ENCODE results near the gene VDR. TPM values are rescaled to one million over a fixed set of nuclear protein-coding genes. Genes with fewer than 3 reads are reported as not detected.

Gene VDR
- total and polyA plus RNA-seq, 2 donors (not counting 1 experiment from before 2014, with no cell fraction given) = 16.2 to 24.4 TPM

DNA sequence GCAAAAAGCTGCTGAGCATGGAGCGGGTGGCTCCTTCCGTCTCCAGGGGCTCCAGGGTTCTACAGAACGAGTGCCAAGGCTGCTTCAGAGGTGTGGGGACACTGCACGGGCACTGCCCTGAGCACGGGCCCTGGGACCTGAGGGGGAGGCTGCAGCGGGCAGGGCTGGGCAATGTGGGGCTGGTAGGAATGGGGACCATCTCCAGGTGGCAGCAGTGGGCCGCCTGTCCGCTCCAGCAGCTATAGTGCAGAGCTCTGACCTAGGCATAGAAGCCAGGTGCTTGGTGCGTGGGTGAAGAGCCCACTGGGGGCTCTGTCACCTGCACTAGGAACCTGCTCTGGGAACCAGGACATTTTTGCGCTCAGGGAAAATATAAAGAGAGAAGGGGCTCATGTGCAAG is 107.4 kb downstream of the VDR start:
- Histone ChIP-seq H3K27ac (ENCODE audit: insufficient read depth, low read length) (no peak overlapping the region), H3K4me1 (ENCODE audit: control insufficient read depth, extremely low read depth, insufficient read depth, low read length) (no peaks in the 10 kb centered on the region), H3K79me2 (ENCODE audit: control insufficient read depth, insufficient read depth, low read length) (peaks cover 39% of the 10 kb centered on the region), H3K4me2 (ENCODE audit: extremely low read depth, insufficient read depth, low read length) (no peak overlapping the region), H3K36me3 (ENCODE audit: control insufficient read depth, insufficient read depth, low read length) (peaks cover 43% of the 10 kb centered on the region), H4K20me1 (ENCODE audit: control insufficient read depth, extremely low read depth, insufficient read depth, low read length) (no peaks in the 10 kb centered on the region), H3K27me3 (ENCODE audit: control insufficient read depth, insufficient read depth, low read length) (no peaks in the 10 kb centered on the region), H3K9ac (ENCODE audit: insufficient read depth, low read length) (no peak overlapping the region), H3K9me3 (ENCODE audit: control insufficient read depth, insufficient read depth, low read depth, low read length) (no peaks in the 10 kb centered on the region), H2AFZ (ENCODE audit: low read length) (no peak overlapping the region), H3K4me3 (replicated peaks in 1 of 4; ENCODE audit: control extremely low read depth in 1 of 4, insufficient read depth in 1 of 4, low read depth in 3 of 4, low read length in 4 of 4) (no peak overlapping the region)
- TF ChIP-seq, protein P1, sequence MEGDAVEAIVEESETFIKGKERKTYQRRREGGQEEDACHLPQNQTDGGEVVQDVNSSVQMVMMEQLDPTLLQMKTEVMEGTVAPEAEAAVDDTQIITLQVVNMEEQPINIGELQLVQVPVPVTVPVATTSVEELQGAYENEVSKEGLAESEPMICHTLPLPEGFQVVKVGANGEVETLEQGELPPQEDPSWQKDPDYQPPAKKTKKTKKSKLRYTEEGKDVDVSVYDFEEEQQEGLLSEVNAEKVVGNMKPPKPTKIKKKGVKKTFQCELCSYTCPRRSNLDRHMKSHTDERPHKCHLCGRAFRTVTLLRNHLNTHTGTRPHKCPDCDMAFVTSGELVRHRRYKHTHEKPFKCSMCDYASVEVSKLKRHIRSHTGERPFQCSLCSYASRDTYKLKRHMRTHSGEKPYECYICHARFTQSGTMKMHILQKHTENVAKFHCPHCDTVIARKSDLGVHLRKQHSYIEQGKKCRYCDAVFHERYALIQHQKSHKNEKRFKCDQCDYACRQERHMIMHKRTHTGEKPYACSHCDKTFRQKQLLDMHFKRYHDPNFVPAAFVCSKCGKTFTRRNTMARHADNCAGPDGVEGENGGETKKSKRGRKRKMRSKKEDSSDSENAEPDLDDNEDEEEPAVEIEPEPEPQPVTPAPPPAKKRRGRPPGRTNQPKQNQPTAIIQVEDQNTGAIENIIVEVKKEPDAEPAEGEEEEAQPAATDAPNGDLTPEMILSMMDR (conservative IDR thresholded peaks at IDR 0.05 in 1 of 2, IDR thresholded peaks at IDR 0.05 in 1 of 2; ENCODE audit: low read depth in 1 of 2, low read length in 2 of 2) = peak; percentile 9 to 26
- TF ChIP-seq EZH2 (IDR thresholded peaks at IDR 0.05; ENCODE audit: low read length, missing control alignments) = no peak
- DNase-seq (ENCODE audit: low read depth in 2 of 2) = no peak

DNA sequence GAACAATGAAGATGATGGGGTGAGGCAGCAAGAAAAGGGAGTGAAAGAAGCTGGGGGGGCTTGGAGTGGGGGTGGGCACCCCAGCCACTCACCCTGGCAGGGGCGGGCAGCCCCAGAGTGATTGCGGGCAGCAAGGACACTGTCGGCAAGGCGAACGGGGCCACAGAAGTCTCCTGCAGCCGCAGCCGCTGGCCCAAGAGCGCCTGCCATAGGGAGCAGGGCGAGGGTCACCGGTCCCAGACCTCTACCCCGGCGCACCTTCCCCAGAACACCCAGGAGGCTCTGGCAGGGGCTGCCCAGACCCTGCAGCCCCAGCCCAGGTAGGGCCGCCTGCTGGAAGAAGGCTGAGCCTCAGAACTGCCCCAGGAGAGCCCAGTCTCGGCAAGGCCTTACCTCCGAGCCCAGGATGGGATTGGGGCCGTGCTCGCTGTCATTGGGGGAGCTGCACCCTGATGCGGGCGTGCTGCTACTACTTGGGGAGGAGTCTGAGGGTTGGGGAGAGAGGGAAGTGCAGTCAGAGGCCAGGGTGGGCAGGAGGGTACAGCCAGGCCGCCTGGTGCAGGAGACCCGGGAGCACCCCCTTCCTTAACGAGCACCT is 108.9 kb downstream of the VDR start:
- Histone ChIP-seq H3K9ac (ENCODE audit: insufficient read depth, low read length) (no peak overlapping the region), H3K4me2 (ENCODE audit: extremely low read depth, insufficient read depth, low read length) (no peak overlapping the region), H3K36me3 (ENCODE audit: control insufficient read depth, insufficient read depth, low read length) (peaks cover 55% of the 10 kb centered on the region), H3K9me3 (ENCODE audit: control insufficient read depth, insufficient read depth, low read depth, low read length) (no peaks in the 10 kb centered on the region), H4K20me1 (ENCODE audit: control insufficient read depth, extremely low read depth, insufficient read depth, low read length) (no peaks in the 10 kb centered on the region), H3K4me3 (replicated peaks in 1 of 4; ENCODE audit: control extremely low read depth in 1 of 4, insufficient read depth in 1 of 4, low read depth in 3 of 4, low read length in 4 of 4) (no peak overlapping the region), H2AFZ (ENCODE audit: low read length) (no peak overlapping the region), H3K79me2 (ENCODE audit: control insufficient read depth, insufficient read depth, low read length) (peaks cover 24% of the 10 kb centered on the region), H3K4me1 (ENCODE audit: control insufficient read depth, extremely low read depth, insufficient read depth, low read length) (no peaks in the 10 kb centered on the region), H3K27ac (ENCODE audit: insufficient read depth, low read length) (no peak overlapping the region), H3K27me3 (ENCODE audit: control insufficient read depth, insufficient read depth, low read length) (no peaks in the 10 kb centered on the region)
- no peak for DNase-seq (ENCODE audit: low read depth in 2 of 2)
- TF ChIP-seq EZH2 (IDR thresholded peaks at IDR 0.05; ENCODE audit: low read length, missing control alignments) = no peak
- TF ChIP-seq, protein P1 (conservative IDR thresholded peaks at IDR 0.05 in 1 of 2, IDR thresholded peaks at IDR 0.05 in 1 of 2; ENCODE audit: low read depth in 1 of 2, low read length in 2 of 2) = no peak

DNA sequence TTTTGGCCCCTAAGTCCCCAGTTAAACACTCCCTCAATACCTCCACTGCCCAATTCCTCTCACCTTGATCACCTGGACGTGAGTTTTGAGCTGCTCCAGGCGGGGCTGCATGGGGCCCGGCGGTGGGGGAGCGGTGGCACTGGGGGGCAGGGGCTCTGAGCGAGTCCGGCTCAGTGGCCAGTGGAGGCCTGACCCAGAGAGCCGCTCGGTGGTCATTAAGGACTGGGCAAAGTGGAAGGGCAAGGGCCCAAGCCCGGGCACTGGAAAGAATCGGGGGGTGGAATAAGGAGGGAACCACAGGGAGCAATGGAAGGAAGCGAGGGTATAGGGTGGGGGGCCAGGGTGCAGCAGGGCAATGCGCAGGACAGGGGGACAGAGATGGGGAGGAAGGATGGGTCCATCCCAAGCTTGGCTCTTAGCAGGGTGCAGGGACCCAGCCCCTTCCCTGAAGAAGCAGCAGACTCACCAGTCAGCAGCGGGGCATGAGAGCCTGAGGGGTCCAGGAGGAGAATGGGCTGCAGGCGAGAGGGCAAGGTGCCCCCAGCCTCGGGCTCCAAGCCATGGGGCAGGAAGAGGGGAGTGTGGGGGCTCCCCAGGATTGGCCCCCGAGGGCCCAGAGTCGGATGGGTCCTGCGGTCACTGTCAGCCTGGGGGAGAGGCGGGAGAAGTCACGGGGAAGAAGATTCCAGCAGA is 109.5 kb downstream of the VDR start:
- H3K9me3 ChIP-seq (ENCODE audit: control insufficient read depth, insufficient read depth, low read depth, low read length) = no peaks in the 10 kb centered on the region
- H3K4me1 ChIP-seq (ENCODE audit: control insufficient read depth, extremely low read depth, insufficient read depth, low read length) = no peaks in the 10 kb centered on the region
- no peak overlapping the region for H3K27ac ChIP-seq (ENCODE audit: insufficient read depth, low read length)
- no peak overlapping the region for H3K4me3 ChIP-seq (replicated peaks in 1 of 4; ENCODE audit: control extremely low read depth in 1 of 4, insufficient read depth in 1 of 4, low read depth in 3 of 4, low read length in 4 of 4)
- no peak for TF ChIP-seq EZH2 (IDR thresholded peaks at IDR 0.05; ENCODE audit: low read length, missing control alignments)
- TF ChIP-seq, protein P1 (conservative IDR thresholded peaks at IDR 0.05 in 1 of 2, IDR thresholded peaks at IDR 0.05 in 1 of 2; ENCODE audit: low read depth in 1 of 2, low read length in 2 of 2) = no peak
- H3K4me2 ChIP-seq (ENCODE audit: extremely low read depth, insufficient read depth, low read length) = no peak overlapping the region
- H3K79me2 ChIP-seq (ENCODE audit: control insufficient read depth, insufficient read depth, low read length) = peaks cover 18% of the 10 kb centered on the region
- no peaks in the 10 kb centered on the region for H4K20me1 ChIP-seq (ENCODE audit: control insufficient read depth, extremely low read depth, insufficient read depth, low read length)
- DNase-seq (ENCODE audit: low read depth in 2 of 2) = no peak
- H3K9ac ChIP-seq (ENCODE audit: insufficient read depth, low read length) = no peak overlapping the region
- peaks cover 56% of the 10 kb centered on the region for H3K36me3 ChIP-seq (ENCODE audit: control insufficient read depth, insufficient read depth, low read length)
- no peak overlapping the region for H2AFZ ChIP-seq (ENCODE audit: low read length)
- no peaks in the 10 kb centered on the region for H3K27me3 ChIP-seq (ENCODE audit: control insufficient read depth, insufficient read depth, low read length)
